A204.1 (cell line): ENCODE data around the gene SLC5A1.
"Not testable (repeated sequence)": the region's sequence is repeated elsewhere in the genome, so short reads cannot be mapped to it uniquely, and the experiment has no call there.

Experiments used
- FAIRE-seq: peaks from 2 replicates; lab custom pipeline; 2012; peaks lifted over from hg19 to GRCh38; lab: Jason Lieb, UNC

Gene SLC5A1

GRCh38 chr22:32144496-32145274 lies 101.6 kb downstream of the SLC5A1 start:
- FAIRE-seq = no peak

GRCh38 chr22:32147128-32147527 lies 104.1 kb downstream of the SLC5A1 start:
- not testable (repeated sequence) for FAIRE-seq

GRCh38 chr22:32148372-32148771 lies 105.3 kb downstream of the SLC5A1 start:
- not testable (repeated sequence) for FAIRE-seq

GRCh38 chr22:32150647-32151046 lies 107.6 kb downstream of the SLC5A1 start:
- FAIRE-seq = not testable (repeated sequence)

- not testable (repeated sequence) for FAIRE-seq
Observed at GRCh38 chr22:32151641-32152040, 108.6 kb downstream of the SLC5A1 start.

- FAIRE-seq = not testable (repeated sequence)
Observed at GRCh38 chr22:32154727-32155126, 111.7 kb downstream of the SLC5A1 start.

GRCh38 chr22:32157632-32158031 lies 114.6 kb downstream of the SLC5A1 start:
- FAIRE-seq = not testable (repeated sequence)

GRCh38 chr22:32158712-32159533 lies 115.9 kb downstream of the SLC5A1 start, which contains the start of gene C22orf42:
Gene C22orf42 (minus strand): TSS chr22:32159303. CDS start chr22:32159215, 88 bp downstream.
- FAIRE-seq = no peak

- FAIRE-seq = not testable (repeated sequence)
Observed at GRCh38 chr22:32160411-32160810, 117.3 kb downstream of the SLC5A1 start.
